ENCODE data around the gene ADAM19.

DNA sequence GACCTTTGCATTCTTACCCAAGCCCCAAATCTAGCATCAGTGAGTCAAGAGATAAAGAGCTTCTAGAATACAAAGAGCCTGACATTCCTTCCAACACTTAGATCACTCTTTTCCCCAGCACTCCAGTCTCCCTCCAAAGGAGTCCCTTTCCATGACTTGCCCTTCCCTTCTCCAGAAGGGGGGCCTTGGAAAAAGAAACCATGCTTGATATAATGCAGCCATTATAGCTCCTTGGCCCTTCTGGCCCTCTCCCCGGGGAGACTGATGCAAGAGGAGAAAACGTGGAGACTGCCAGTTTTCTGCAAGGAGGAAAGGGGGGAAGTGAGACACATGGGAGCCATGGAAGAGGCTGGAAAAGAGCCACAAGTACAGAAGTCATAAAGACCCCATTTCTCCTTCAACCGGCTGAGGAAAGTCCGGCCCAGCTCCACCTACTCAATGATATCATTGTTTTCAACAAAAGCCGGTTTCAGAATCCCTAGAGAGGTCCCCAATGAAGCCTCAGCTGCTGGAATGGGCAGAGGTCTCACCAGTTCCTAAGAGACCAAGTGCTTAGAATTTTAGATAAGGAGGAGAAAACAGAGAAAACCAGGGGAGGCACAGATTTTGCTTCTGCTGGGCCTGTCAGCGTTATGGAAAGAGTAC lies 29.0 kb downstream of the ADAM19 start:
- TF ChIP-seq POLR2AphosphoS5 (IDR thresholded peaks at IDR 0.05) (no peak), EP300 (conservative IDR thresholded peaks at IDR 0.05; ENCODE audit: poor library complexity, severe bottlenecking) (no peak), EZH2 (IDR thresholded peaks at IDR 0.05; ENCODE audit: borderline replicate concordance, insufficient read depth, low read length, poor library complexity, severe bottlenecking) (no peak), TAF1 (IDR thresholded peaks at IDR 0.05; ENCODE audit: low read depth) (no peak)
- TF ChIP-seq, protein P1, sequence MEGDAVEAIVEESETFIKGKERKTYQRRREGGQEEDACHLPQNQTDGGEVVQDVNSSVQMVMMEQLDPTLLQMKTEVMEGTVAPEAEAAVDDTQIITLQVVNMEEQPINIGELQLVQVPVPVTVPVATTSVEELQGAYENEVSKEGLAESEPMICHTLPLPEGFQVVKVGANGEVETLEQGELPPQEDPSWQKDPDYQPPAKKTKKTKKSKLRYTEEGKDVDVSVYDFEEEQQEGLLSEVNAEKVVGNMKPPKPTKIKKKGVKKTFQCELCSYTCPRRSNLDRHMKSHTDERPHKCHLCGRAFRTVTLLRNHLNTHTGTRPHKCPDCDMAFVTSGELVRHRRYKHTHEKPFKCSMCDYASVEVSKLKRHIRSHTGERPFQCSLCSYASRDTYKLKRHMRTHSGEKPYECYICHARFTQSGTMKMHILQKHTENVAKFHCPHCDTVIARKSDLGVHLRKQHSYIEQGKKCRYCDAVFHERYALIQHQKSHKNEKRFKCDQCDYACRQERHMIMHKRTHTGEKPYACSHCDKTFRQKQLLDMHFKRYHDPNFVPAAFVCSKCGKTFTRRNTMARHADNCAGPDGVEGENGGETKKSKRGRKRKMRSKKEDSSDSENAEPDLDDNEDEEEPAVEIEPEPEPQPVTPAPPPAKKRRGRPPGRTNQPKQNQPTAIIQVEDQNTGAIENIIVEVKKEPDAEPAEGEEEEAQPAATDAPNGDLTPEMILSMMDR (IDR thresholded peaks at IDR 0.05; ENCODE audit: poor library complexity, severe bottlenecking) = no peak
